Fibroblast of peridontal ligament (primary cell): ENCODE measurements around the gene CCNK.

ENCODE experiments used
- DNase-seq: peaks from one replicate; pipeline ENCODE4 v3.0.0-alpha.2; 2010; ENCODE audit errors: extremely low read depth

The CCNK gene

GRCh38 chr14:99519931-99520421 is 38.8 kb downstream of the CCNK start:
- DNase-seq, result no peak

GRCh38 chr14:99520571-99521081 is 39.4 kb downstream of the CCNK start:
- no peak for DNase-seq

GRCh38 chr14:99521176-99522024 is 40.2 kb downstream of the CCNK start:
- DNase-seq, result no peak

DNA sequence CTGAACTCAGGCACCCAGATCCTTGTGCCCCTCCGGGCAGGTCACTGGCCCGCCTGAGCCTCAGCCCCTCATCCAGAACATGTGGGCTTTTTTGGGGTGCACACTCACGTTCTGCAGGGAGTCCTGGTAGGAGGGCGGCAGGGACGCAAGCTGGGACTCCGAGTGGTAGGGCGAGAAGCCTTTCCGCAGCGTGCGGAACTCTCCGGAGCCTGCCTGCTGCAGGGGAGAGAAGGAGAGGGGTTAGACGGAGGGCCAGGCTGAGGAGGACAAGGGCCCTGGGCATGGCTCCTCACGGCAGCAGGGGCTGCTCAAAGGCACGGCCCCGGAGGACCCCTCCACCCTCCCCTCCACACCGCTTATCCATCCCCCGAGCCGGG is 40.8 kb downstream of the CCNK start:
- DNase-seq, result no peak

DNA sequence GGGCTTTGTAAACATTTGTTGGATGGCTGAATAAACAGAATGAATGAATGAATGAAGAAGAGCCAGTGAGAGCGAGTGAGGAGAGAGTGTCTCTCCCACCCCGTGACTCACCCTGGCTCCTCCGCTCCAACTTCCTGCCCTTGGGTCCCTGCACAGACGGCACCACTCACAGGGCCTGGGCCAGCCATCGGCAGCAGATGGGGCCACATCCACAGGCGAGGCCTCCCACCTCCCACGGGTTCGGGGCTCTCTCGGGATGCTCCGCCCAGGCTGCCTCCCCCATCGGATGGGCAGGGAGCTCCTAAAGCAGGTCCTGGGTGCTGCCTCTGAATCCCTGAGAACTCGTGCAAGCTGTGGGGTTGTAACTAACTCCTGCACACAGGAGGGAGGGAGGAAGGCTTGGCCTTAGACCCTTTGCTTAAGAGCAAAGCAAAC is 41.3 kb downstream of the CCNK start:
- no peak for DNase-seq

GRCh38 chr14:99522934-99523703 is 41.9 kb downstream of the CCNK start:
- no peak for DNase-seq

DNA sequence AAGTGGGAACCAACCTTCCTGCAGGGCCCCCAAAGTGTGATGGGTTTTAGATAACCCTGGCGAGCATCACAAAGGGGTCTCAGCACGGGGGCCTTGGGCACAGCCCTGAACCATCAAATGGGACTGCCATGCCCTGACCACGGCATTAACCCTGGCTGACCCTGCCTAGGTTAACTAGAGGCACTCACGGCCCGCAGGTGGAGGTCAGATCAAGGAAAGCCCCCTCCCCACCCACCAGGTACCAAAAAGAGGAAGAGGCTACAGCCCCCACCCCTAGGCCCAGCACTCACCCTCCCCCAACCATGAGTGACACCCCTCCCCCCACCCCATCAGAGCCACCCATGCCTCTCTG is 42.5 kb downstream of the CCNK start:
- DNase-seq, result no peak

- no peak for DNase-seq
These were observed 43.0 kb downstream of the CCNK start for GRCh38 chr14:99524091-99524661.

- peak; percentile 40 for DNase-seq
These were observed 43.8 kb downstream of the CCNK start for GRCh38 chr14:99524804-99525698.

DNA sequence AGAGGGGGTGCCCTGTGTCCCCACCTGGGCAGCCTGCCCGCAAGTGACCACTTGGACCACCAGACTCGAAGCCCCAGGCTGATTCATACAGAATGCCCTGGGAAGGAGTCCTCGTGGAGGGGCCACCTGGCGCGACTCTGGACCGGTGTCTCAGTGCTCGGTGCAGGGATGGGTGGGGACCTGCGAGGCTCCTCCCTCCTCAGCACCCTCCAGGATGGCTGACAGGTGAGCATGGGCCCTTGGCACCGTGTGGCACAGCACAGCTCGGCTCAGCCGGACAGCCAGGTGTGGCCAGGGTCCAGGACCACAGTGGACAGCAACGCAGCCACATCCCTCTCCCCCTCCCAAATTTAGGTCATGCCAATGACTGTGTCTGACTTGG is 44.5 kb downstream of the CCNK start:
- DNase-seq, result no peak

- no peak for DNase-seq
These were observed 45.8 kb downstream of the CCNK start for GRCh38 chr14:99527026-99527425.

GRCh38 chr14:99527427-99528076 is 46.3 kb downstream of the CCNK start:
- DNase-seq, result no peak

GRCh38 chr14:99529899-99530298 is 48.7 kb downstream of the CCNK start:
- DNase-seq, result no peak

DNA sequence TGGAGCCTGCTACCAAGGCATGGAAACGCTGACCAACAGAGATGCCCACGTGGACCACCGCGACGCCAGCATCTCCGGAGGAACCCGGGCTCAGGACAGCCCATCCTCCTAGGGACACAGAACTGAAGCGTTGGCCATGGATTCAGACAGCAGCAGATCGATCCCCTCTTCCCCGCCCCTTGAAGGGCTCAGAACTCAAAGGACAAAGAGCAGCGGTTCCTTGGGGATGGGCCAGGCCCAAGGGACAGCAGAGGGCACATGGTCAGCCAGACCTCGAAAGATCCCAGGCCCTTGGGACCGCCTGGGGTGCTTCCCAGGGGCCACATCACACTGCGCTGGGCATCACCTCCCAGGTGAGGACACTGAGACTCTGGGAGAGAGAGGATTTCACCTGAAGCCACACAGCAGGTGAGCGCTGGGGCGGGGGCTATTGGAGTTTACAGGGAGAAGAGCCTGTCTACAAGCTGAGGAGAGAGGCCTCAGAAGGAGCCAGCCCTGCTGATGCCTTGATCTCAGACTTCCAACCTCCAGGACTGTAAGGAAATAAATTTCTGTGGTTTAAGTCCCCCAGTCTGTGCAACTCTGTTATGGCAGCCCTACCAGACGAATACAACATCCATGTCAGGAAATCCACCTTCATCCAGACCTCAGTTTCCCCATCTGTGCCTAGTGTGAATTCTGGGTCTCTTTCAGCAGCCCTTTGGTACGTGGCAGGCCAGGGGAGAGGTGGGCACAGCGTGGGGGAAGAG is 49.4 kb downstream of the CCNK start:
- no peak for DNase-seq

GRCh38 chr14:99531251-99532096 is 50.3 kb downstream of the CCNK start:
- peak; percentile 57 for DNase-seq

DNA sequence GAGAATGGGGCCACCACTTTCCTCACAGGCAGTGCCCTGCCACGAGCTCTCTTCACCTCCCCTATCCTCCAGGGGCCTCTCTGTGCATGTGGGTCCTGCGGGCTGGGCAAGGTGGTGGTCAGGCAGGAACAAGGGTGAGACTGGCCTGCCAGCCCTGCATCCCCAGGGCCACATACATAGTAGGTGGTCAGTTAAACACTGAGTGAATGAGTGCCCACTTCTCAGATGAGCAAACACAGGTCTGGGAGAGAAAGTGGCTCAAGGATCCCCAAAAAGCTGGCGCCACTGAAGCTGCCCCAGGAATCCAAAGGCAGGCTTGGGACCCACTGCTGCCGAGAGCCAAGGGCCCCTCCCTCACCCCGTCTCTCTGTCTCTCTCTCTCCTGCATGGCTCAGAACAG is 51.1 kb downstream of the CCNK start:
- no peak for DNase-seq

- DNase-seq, result no peak
These were observed 53.1 kb downstream of the CCNK start for GRCh38 chr14:99534333-99534732.

GRCh38 chr14:99534863-99535262 is 53.7 kb downstream of the CCNK start:
- DNase-seq, result no peak

- DNase-seq, result no peak
These were observed 54.2 kb downstream of the CCNK start for GRCh38 chr14:99535448-99535847.
